8988T (cell line): ENCODE results near the gene PODXL2.

Experiments used
- DNase-seq: peaks from one replicate; pipeline ENCODE4 v3.0.0; 2011

Gene PODXL2

DNA sequence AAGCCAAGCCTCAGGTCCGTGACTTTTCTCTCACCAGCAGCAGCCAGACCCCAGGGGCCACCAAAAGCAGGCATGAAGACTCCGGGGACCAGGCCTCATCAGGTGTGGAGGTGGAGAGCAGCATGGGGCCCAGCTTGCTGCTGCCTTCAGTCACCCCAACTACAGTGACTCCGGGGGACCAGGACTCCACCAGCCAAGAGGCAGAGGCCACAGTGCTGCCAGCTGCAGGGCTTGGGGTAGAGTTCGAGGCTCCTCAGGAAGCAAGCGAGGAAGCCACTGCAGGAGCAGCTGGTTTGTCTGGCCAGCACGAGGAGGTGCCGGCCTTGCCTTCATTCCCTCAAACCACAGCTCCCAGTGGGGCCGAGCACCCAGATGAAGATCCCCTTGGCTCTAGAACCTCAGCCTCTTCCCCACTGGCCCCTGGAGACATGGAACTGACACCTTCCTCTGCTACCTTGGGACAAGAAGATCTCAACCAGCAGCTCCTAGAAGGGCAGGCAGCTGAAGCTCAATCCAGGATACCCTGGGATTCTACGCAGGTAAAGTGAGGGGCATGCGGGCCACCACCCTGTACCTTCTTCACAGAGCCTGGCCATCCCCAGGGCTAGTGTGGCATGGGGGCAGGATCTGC lies 31.8 kb downstream of the PODXL2 start:
- DNase-seq, result no peak

DNA sequence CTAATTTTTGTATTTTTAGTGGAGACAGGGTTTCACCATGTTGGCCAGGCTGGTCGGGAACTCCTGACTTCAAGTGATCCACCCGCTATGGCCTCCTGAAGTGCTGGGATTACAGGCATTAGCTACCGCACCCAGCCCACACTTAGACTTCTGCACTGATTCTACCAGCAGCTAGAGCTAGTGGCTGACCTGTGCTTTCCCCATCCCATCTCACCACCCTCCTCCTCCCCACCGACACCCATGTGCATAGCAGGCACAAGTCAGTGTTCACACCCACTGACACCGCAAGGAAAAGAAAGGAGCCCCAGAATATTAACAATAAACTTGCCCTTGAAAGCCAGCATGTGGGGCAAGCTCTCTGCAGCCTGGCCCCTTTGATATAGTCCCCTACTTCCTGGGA lies 32.6 kb downstream of the PODXL2 start:
- DNase-seq, result no peak

DNA sequence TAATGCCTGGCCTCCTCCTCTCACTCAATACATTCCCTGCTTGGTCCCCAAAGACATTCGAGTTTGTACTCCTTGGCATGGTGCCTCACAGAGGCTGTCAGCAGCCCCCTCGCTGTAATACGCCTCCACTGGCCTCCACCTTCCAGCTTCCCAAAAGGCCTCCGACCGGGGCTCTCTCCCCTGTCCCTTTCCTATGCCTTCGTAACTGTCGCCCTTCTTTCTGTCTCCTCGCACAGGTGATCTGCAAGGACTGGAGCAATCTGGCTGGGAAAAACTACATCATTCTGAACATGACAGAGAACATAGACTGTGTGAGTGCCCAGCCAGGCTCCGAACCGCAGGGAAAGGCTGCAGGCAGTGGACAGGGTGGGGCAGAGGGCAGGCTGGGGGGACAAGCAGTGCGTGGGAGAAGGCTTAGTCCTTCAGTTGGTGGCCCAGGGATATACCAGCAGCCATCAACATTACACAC lies 33.0 kb downstream of the PODXL2 start:
- no peak for DNase-seq

DNA sequence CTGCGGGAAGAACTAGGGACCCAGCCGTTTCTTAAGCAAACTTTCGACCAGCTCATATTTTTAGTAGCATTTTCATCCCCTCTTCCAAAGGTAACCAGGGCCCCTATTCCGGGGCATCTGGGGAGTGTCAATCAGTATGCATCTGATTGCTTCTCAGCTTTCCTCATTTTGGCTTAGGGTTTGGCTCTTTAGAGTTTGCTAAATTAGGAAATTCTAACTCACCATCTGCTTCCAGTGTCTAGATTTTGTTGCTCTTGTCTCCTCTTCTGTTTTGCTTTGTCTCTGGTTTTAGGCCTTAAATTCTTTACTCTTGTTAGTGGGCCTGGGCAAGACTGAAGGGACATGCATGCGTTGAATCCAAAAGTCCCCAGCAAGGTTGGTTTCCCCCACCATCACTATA lies 34.2 kb downstream of the PODXL2 start:
- DNase-seq, result no peak

DNA sequence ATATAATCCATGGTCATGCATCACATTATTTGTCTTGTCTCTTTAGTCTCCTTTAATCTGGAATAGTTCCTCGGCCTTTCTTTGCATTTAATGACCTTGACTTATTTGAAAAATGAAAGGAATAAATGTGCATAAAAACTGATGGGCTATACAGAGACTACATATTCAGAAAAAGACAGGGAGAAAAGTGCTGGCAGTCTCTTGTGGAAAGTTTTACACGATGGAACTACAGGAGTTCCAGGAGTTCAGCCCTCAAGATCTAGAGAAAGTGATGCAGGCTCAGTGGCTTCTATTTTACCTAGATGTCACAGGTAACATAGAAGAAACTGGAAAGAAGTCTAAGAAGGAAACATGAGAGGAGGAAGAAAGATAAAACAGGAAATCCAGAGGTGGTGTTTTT lies 36.2 kb downstream of the PODXL2 start:
- no peak for DNase-seq

DNA sequence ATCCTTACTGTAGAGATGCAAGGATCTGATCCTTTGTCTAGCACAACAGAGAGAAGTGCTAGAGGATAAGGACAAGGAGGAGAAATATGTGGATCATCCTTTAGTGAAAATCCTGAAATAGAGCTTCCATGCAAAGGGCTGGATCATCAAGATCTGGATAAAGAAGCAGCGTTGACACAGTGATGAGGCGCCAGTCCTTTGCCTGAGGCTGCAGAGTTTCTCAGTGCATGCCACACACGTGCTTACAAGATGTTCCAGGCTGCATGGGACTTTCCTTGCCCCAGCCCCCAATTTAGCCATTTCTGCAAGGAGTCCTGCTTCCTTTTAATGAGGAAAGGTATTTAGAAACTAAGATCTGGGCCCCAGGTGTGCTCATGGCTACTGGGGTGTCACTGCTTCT lies 36.6 kb downstream of the PODXL2 start:
- no peak for DNase-seq

DNA sequence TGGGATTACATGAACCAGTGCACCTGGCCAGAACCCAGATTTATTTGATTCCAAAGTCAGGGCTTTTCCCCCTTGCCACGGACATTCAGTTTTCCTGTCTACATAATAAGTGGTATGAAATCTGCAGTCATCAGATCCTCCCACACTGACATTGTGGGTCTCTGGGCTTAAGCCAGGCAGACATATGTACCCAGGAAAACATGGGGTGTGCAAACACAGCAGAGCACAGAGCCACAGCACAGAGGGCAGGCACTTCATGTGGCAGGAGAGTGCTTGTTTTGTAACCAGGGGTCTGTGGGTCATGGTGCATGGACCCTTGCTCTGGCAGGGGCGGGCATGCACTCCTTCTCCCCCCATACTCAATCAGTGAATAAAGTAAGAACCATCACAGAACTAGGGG lies 37.7 kb downstream of the PODXL2 start:
- DNase-seq, result no peak

DNA sequence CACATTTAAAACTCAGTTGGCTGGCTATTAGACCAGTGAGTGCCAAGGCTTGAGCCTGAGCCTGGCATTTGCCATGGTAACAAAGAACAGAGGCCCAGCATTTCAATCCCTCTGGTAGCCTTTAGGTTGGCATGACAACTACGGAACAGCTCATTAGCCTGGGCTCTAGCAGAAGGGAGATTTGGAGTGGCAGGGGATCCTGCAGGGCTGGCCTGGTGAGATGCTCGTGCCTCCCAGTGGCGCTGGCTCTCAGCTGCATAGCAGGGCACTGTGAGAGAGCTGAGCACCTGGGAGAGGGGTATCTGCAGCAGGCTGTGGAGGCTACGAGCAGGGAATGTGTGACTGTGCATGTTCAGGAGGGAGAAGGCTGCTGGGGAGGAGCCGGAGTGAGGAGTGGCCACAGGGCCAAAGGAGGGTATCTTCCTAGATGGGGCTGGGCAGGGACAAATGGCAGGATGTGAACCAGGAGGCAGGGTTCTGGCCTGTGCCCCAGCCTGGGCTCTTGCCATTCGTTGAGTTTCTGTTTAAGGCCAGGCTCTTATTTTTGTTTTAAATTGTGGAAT lies 38.2 kb downstream of the PODXL2 start:
- DNase-seq, result no peak

DNA sequence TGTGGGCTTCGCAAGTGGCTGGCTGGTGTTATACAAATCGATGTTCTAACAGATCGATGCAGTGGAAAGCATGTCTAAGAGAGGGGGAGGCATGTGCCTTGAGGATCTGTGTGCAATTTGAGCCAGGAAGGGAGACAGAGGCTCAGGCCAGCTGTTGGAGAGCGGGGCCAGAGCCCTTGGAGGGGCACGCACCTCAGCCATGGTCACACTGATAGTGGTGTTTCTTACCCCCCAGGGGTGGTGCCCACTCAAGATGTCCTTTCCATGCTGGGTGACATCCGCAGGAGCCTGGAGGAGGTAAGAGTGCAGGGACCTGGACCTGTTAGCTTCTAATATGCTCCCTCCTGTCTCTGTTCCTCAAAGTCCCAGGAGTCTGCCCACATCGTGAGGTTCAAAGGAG lies 39.9 kb downstream of the PODXL2 start:
- no peak for DNase-seq

DNA sequence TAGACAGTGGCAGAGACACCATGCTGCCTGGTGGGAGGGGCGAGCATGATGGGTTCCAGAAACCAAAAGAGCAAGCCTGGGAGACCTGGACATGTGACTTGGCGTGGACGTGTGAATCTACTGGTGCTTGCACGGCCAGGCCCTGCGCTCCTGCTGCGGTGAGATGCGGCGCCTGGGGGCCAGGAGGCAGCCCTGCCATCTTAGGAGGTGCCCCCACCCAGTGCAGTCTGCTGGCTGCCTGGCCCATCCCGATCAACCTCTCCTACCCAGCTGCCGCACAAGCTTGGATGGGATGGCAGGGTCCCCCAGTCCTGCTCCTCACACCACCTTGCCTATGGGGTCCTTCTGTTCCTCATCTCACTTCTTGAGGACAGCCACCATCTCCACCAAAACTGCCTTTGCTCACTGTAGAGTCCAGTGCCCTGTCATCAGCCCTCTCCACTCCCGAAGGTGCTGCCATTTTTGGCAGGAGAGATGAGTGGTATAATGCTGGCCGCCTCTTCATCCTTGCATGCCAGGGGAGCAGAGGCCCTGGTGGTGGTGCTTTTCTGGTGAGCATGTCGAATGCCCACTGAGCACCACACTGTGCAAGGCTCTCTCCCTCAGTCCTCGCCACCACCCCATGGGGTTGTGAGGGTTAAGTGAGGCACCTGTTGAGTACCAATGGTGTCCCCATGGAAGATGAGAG lies 40.7 kb downstream of the PODXL2 start:
- no peak for DNase-seq

DNA sequence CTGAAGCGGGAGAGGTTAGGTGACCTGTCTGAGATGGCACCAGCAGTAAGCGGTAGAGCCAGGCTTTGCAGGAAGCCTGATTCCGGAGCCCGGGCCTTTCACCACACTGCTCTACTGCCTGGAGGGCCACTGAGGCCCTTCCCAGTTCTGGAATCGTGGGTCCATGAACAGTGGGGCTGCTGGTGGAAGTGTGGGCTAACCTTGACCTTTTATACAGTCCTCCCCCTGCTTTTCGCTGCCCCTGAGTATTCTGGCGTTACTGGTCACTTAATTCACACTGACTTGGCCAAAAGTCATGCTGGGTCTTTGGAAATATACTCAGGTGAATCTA lies 41.2 kb downstream of the PODXL2 start:
- no peak for DNase-seq

DNA sequence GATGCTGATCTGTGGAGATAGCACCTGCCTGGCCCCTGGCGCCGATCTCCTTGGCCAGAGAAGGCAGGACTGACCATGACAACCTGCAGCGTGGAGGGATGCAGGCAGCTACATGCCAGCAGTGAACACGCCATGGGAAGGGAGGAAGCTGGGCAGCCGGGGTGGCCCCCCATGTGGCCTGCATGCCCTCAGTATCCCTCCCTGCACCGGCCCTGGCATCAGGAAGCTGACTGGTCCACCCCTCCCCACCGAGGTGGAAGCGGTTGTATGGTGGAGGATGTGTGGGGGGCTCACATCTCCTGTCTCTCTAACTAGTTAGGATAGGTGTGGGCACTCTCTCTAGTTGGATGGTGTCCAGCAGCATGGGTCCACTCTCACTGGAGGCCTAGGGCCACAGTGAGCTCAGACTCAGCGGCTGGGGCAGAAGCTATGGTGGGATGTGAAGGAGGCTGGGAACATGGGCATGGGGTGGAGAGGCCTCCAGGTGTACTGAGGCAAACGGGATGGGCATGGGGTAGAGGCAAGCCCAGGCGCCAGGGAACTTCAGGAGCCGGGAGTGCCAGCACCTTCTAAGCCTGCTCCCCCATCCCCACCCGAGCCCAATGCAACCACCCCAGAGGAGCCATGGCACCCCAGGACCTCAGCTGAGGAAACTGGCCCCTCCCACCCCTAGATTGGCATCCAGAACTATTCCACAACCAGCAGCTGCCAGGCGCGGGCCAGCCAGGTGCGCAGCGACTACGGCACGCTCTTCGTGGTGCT lies 42.0 kb downstream of the PODXL2 start:
- no peak for DNase-seq

DNA sequence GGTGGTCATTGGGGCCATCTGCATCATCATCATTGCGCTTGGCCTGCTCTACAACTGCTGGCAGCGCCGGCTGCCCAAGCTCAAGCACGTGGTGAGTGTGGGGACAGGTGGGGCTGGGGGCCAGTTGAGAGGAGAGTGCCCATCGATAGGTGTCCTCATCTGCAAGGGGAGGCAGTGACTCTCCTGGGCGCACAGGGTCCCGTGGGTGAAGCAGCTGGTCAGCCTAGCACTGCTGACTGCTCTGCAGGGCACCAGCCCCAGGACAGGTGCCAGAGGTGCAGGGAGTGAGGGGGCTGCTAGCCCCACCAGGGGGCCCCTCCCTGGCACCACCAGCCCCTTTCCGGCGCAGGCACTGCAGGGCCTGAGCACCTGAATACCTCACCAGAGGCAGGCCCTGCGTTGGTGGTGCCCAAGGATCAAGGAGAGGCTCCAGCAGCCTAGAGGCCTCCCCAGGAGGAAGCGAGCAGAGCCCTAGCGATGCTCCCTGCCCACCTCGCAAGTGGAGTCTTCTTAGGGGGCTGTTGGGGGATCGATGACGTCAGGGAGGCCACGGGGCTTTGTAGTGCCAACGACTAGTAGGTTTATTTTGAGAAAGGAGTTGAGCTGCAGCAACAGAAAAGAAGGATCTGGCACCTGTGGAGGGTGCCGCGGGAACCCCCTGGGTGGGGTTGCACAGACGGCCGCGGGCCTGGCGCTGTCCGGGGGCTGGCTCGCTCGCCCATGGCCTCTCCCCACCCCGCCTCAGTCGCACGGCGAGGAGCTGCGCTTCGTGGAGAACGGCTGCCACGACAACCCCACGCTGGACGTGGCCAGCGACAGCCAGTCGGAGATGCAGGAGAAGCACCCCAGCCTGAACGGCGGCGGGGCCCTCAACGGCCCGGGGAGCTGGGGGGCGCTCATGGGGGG lies 42.8 kb downstream of the PODXL2 start:
- DNase-seq, result peak; percentile 62

DNA sequence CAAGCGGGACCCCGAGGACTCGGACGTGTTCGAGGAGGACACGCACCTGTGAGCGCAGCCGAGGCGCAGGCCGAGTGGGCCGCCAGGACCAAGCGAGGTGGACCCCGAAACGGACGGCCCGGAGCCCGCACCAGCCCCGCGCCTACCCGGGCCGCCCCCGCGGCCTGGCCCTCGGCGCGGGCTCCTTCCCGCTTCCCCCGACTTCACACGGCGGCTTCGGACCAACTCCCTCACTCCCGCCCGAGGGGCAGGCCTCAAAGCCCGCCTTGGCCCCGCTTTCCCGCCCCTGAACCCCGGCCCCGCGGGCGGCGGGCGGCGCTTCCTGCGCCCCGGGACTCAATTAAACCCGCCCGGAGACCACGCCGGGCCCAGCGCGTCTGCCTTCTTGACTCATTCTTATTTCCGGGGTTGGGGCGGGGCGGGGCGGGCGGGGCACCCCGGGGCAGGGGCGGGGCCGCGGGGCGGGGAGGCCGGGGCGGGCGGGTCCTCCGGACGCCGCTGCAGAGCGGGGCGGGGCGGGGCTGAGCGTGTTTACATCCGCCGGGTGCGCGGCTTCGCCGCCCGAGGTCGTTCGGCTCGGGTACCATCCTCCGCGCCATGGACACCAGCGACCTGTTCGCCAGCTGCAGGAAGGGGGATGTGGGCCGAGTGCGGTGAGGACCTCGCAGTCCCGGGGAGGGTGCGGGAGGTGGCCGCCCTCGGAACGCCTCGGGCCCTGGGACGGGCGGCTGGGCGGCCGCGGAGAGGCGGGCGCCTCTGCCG lies 43.6 kb downstream of the PODXL2 start, which contains the start of gene ABTB1:
TSS of gene ABTB1 (plus strand) at position 524 of the 762 bp plus-strand sequence. CDS start at position 598, 74 bp downstream.
- peak; percentile 88 for DNase-seq

DNA sequence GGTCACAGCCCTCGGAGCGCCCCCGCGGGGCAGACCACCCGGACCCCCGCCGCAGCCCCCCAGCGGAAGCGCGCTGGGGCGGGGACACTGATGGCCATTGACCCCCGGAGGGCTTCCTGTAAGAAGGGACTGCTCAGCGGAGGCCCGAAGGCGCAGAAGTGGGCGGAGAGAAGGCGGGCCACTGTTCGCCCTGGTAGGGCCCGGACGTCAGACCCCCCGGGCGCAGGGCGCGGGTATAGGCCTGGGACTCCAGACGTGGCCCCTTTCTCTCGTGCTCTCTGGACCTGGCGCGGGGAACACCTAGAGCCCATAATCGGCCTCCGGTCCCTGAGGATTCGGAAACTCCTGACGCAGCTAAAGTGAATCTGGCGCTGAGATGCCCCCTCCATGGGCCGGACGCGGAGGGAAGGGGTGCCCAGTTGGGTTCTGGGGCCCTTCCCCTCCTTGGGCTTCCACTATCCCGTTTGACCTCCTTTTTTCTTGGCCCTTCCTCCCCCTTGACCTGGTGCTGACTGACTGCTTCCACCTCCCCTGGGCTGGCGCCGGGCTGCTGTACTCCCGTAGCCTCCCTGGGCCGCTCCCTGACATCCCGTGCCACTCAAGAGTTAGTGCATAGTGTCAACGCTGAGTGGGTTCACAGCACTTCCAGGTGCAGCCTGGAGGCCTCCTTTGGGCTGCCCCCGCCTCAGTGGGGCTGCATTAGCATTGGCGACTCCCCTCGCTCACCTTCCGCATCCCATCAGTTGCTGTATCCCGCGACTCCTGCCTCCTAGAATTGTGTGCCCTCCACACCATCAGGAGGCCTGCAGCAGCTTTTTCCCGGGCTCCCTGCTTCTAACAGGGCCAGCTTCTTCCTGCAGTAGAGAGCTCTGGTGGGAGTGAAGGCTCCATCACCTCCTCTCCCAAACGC lies 44.5 kb downstream of the PODXL2 start:
- DNase-seq, result peak; percentile 78

DNA sequence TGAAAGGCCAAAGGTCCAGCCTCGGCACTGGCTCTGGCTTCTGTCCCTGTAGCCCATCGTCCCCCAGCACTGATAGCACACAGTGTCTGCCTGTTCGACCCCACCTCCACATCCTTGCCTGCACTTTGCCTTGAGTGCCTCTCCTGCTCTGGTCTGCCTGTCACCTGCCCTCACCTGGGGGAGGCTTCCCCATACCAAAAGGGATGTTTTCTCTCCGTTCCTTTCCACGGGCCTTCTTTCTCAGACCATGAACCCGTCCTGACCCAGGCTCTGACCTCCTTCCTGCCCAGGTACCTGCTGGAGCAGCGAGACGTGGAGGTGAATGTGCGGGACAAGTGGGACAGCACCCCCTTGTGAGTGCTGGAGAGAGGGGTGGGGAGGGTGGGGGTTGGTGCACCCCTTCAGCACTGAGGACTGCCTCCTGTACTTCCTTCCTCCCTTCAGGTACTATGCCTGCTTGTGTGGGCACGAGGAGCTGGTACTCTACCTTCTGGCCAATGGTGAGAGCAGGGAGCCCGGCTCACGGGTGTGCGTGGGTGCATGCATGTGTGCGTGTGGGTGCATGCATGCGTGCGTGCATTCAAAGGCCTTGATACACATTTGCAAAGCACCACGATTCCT lies 45.2 kb downstream of the PODXL2 start:
- no peak for DNase-seq

DNA sequence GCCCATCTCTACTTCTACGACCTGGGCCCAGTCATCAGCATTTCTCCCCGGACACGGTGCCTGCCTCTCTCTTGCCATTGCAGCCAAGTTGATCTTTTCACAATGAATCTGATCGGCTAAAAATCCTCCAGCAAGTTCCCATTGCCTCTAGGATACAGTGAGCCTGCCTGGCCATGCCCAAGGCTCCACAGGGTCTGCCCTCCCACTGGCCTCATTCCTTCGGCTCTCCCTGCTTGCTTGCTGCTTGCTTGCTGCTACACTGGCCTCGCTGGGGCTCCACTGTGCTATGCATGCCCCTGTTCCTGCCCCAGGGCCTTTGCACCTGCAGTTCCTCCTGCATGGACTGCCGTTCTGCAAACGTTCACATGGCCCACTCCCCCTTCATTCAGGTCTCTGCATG lies 45.8 kb downstream of the PODXL2 start:
- DNase-seq, result no peak

DNA sequence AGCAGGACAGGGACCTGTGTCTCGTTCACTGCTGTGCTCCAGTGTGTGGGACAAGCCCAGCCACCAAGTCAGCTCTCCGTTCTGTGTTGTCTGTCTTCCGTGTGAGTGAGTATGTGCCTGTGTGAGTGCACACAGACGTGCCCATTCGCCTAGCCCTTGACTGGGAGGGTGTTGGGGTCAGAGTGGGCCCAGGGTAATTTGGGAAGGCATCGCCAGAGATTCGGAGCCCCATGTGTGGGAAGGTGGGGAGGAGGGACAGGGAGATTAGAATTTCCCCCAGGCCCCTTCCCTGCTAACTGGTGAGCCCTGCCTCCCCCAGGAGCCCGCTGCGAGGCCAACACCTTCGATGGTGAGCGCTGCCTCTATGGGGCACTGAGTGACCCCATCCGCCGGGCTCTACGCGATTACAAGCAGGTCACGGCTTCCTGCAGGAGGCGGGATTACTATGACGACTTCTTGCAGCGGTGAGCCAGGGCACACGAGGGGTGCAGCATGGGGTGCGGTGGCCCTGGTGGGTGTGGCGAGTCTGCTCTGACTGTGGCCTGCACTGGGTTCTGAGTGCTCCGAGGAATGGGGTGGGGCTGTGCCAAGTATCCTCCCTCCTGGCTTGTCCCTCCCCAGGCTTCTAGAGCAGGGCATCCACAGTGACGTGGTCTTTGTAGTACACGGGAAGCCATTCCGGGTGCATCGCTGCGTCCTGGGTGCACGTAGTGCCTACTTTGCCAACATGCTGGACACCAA lies 46.8 kb downstream of the PODXL2 start:
- DNase-seq, result no peak

DNA sequence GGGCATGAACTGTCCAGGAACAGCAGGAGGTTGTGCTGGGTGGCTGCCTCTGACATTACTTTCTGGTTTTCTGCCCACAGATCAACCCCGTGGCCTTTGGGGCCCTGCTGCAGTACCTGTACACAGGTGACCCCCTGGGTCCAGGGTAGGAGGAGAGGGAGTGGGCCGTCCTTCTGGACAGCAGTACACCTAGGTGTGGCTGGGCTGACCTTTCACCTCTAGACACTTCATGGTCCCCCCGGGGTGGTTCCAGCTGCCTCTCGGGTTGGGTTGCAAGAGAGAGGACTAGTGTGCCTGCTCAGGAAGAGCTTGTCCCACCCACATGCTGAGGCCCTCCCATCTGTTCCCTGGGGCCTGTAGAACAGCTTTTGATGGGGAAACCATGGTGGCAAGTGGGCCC lies 47.5 kb downstream of the PODXL2 start:
- DNase-seq, result no peak

DNA sequence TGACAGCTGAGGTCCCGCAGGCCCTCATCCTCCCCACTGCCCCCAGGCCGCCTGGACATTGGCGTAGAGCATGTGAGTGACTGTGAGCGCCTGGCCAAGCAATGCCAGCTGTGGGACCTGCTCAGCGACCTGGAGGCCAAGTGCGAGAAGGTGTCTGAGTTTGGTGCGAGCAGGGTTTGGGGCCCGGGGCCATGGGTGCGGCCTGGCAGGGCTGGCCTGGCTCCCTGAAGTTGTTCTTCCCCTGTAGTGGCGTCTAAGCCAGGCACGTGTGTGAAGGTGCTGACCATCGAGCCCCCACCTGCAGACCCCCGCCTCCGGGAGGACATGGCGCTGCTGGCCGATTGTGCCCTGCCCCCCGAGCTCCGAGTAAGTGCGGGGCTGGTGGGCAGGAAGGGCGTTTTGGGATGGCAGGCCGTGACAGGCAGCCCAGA lies 48.0 kb downstream of the PODXL2 start:
- DNase-seq, result no peak
